PC-3 (cell line): ENCODE data around the gene SWSAP1.

ENCODE experiments used
- EZH2 ChIP-seq: fragments of 300-600 bp; sonication (generic); IDR thresholded peaks from one replicate; pipeline ENCODE4 v1.6.1; 2017; ENCODE audit warnings: antibody characterized with exemption, mild to moderate bottlenecking, low read length; ENCODE audit not compliant: unreplicated experiment
- TF ChIP-seq, protein P1 (sequence below): fragments of 300-600 bp; sonication (generic); conservative IDR thresholded peaks from 2 replicates; pipeline ENCODE4 v1.5.1; 2017; ENCODE audit warnings: antibody characterized with exemption, low read depth, mild to moderate bottlenecking, low read length

DNA sequence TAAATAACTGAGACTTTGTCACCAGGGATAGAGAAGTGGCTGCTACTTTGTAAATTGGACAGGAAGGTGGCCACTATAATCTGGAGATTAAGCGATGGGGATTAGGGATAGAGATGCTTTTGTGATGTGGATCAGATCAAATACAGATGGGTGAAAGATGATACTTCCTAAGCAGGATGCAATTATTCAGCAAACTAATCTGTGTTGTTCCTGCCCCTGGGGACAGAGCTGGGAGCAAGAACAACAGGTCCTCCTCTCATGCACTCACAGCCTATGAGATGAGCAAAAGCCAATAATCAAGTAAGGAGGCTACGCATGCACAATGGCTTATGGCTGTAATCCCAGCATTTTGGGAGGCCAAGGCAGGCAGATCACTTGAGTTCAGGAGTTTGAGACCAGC is 40.1 kb downstream of the SWSAP1 start:
- TF ChIP-seq, protein P1, sequence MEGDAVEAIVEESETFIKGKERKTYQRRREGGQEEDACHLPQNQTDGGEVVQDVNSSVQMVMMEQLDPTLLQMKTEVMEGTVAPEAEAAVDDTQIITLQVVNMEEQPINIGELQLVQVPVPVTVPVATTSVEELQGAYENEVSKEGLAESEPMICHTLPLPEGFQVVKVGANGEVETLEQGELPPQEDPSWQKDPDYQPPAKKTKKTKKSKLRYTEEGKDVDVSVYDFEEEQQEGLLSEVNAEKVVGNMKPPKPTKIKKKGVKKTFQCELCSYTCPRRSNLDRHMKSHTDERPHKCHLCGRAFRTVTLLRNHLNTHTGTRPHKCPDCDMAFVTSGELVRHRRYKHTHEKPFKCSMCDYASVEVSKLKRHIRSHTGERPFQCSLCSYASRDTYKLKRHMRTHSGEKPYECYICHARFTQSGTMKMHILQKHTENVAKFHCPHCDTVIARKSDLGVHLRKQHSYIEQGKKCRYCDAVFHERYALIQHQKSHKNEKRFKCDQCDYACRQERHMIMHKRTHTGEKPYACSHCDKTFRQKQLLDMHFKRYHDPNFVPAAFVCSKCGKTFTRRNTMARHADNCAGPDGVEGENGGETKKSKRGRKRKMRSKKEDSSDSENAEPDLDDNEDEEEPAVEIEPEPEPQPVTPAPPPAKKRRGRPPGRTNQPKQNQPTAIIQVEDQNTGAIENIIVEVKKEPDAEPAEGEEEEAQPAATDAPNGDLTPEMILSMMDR: no peak
- TF ChIP-seq EZH2: no peak
